Measurements from ENCODE around the gene CDHR2. TPM values are rescaled to one million over a fixed set of nuclear protein-coding genes. Genes with fewer than 3 reads are reported as not detected.

The CDHR2 gene
- total RNA-seq, 1 experiment from 2014 or later, result 0.10 TPM

DNA sequence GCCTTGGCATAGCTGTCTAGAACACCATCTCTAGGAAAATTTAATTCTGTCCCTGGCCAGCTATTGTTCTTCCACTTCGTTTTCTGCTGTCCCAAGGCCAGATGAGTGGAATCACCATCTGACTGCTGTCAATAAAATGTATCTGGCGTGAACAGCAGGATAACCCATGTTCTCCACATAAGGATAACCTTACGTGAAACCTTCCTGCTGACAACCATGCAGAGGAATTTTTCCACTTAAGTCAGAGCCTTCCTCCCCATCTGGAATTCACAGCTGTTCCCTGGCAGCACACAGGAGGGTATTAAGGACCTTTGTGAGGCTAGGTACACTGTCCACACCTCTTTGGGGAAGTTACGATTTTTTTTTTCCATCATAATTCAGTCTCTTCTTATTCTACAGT lies 40.5 kb upstream of the CDHR2 start:
- no peaks in the 10 kb centered on the region for H3K4me1 ChIP-seq (ENCODE audit: control insufficient read depth in 1 of 2, insufficient read depth in 2 of 2, low read length in 2 of 2)
- H3K79me2 ChIP-seq (ENCODE audit: insufficient read depth, low read length), result no peaks in the 10 kb centered on the region
- H3K9me2 ChIP-seq (ENCODE audit: insufficient read depth), result no peaks in the 10 kb centered on the region
- DNase-seq (ENCODE audit: low read depth, low spot score) (no peak), ATAC-seq (no peak)
- ChIA-PET CTCF (no interaction called here), POLR2A (no interaction called here), RAD21 (ENCODE audit: low non-redundant PET in 1 of 2, low total read pairs in 2 of 2, uncharacterized antibody in 2 of 2, unreplicated experiment in 2 of 2) (no interaction called here)
- H2AFZ ChIP-seq (ENCODE audit: low read depth, low read length, poor library complexity, severe bottlenecking), result no peak overlapping the region
- no peaks in the 10 kb centered on the region for H3K27me3 ChIP-seq (ENCODE audit: insufficient read depth, low read length)
- intact Hi-C loops (cut with micrococcal nuclease), result no loop called here
- no peaks in the 10 kb centered on the region for H4K20me1 ChIP-seq (ENCODE audit: insufficient read depth)
- H3K4me3 ChIP-seq (replicated peaks in 1 of 2; ENCODE audit: low read depth in 1 of 2, low read length in 2 of 2), result no peak overlapping the region
- BruUV-seq (replicated peaks), result no TSS peak
- H3K4me2 ChIP-seq (ENCODE audit: low read length), result no peak overlapping the region
- no peak for TF ChIP-seq ATF3 (IDR thresholded peaks at IDR 0.05)
- no peak for TF ChIP-seq EZH2 (IDR thresholded peaks at IDR 0.05)
- TF ChIP-seq ZNF274 (IDR thresholded peaks at IDR 0.05; ENCODE audit: low read depth, low read length), result no peak
- TF ChIP-seq JUND (IDR thresholded peaks at IDR 0.05), result no peak
- no peak for TF ChIP-seq SRF (IDR thresholded peaks at IDR 0.05; ENCODE audit: low read depth)
- TF ChIP-seq RAD21 (IDR thresholded peaks at IDR 0.05; ENCODE audit: low read depth), result no peak
- TF ChIP-seq, protein P1, sequence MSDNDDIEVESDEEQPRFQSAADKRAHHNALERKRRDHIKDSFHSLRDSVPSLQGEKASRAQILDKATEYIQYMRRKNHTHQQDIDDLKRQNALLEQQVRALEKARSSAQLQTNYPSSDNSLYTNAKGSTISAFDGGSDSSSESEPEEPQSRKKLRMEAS (IDR thresholded peaks at IDR 0.05), result no peak
- no peak for TF ChIP-seq EZH2phosphoT487 (IDR thresholded peaks at IDR 0.05; ENCODE audit: borderline replicate concordance)
- no peaks in the 10 kb centered on the region for H3K9me3 ChIP-seq (ENCODE audit: control insufficient read depth in 1 of 2, insufficient read depth in 1 of 2, low read depth in 1 of 2, low read length in 2 of 2)
- no peak overlapping the region for H3K9ac ChIP-seq (ENCODE audit: low read length)
- H3K36me3 ChIP-seq (ENCODE audit: control insufficient read depth in 1 of 2, insufficient read depth in 2 of 2, low read length in 2 of 2), result peaks cover 14 to 35% of the 10 kb centered on the region in 2 experiments; a peak in 3 of 4 replicates
- no peak overlapping the region for H3K27ac ChIP-seq (ENCODE audit: low read depth, low read length)

GRCh38 chr5:176513788-176514187 lies 35.4 kb upstream of the CDHR2 start:
- BruUV-seq (replicated peaks), result no TSS peak
- no peak overlapping the region for H2AFZ ChIP-seq (ENCODE audit: low read depth, low read length, poor library complexity, severe bottlenecking)
- no peaks in the 10 kb centered on the region for H3K27me3 ChIP-seq (ENCODE audit: insufficient read depth, low read length)
- DNase-seq (ENCODE audit: low read depth, low spot score) (no peak), ATAC-seq (no peak)
- H3K79me2 ChIP-seq (ENCODE audit: insufficient read depth, low read length), result no peaks in the 10 kb centered on the region
- TF ChIP-seq EGR1 (IDR thresholded peaks at IDR 0.05; ENCODE audit: low read depth) (no peak), POLR2AphosphoS5 (IDR thresholded peaks at IDR 0.05; ENCODE audit: low read depth, low read length) (no peak), EZH2phosphoT487 (IDR thresholded peaks at IDR 0.05; ENCODE audit: borderline replicate concordance) (no peak), EZH2 (IDR thresholded peaks at IDR 0.05) (no peak), SP1 (IDR thresholded peaks at IDR 0.05; ENCODE audit: low read depth) (no peak), TCF7L2 (IDR thresholded peaks at IDR 0.05; ENCODE audit: borderline replicate concordance, extremely low read depth, insufficient read depth, insufficient read length) (no peak), FOSL1 (IDR thresholded peaks at IDR 0.05; ENCODE audit: low read depth) (no peak), RAD21 (IDR thresholded peaks at IDR 0.05; ENCODE audit: low read depth) (no peak), SRF (IDR thresholded peaks at IDR 0.05; ENCODE audit: low read depth) (no peak), ATF3 (IDR thresholded peaks at IDR 0.05) (no peak)
- TF ChIP-seq, protein P2, sequence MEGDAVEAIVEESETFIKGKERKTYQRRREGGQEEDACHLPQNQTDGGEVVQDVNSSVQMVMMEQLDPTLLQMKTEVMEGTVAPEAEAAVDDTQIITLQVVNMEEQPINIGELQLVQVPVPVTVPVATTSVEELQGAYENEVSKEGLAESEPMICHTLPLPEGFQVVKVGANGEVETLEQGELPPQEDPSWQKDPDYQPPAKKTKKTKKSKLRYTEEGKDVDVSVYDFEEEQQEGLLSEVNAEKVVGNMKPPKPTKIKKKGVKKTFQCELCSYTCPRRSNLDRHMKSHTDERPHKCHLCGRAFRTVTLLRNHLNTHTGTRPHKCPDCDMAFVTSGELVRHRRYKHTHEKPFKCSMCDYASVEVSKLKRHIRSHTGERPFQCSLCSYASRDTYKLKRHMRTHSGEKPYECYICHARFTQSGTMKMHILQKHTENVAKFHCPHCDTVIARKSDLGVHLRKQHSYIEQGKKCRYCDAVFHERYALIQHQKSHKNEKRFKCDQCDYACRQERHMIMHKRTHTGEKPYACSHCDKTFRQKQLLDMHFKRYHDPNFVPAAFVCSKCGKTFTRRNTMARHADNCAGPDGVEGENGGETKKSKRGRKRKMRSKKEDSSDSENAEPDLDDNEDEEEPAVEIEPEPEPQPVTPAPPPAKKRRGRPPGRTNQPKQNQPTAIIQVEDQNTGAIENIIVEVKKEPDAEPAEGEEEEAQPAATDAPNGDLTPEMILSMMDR (IDR thresholded peaks at IDR 0.05 in 2 of 3, conservative IDR thresholded peaks at IDR 0.05 in 1 of 3; ENCODE audit: borderline replicate concordance in 1 of 3, insufficient read depth in 1 of 3, low read depth in 2 of 3, low read length in 2 of 3), result no peak
- TF ChIP-seq, protein P3, sequence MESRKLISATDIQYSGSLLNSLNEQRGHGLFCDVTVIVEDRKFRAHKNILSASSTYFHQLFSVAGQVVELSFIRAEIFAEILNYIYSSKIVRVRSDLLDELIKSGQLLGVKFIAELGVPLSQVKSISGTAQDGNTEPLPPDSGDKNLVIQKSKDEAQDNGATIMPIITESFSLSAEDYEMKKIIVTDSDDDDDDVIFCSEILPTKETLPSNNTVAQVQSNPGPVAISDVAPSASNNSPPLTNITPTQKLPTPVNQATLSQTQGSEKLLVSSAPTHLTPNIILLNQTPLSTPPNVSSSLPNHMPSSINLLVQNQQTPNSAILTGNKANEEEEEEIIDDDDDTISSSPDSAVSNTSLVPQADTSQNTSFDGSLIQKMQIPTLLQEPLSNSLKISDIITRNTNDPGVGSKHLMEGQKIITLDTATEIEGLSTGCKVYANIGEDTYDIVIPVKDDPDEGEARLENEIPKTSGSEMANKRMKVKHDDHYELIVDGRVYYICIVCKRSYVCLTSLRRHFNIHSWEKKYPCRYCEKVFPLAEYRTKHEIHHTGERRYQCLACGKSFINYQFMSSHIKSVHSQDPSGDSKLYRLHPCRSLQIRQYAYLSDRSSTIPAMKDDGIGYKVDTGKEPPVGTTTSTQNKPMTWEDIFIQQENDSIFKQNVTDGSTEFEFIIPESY (IDR thresholded peaks at IDR 0.05; ENCODE audit: extremely low read depth, insufficient replicate concordance, low read length), result no peak
- ChIA-PET POLR2A (no interaction called here), RAD21 (ENCODE audit: low non-redundant PET in 1 of 2, low total read pairs in 2 of 2, uncharacterized antibody in 2 of 2, unreplicated experiment in 2 of 2) (no interaction called here), CTCF (no interaction called here)
- H3K4me1 ChIP-seq (ENCODE audit: control insufficient read depth in 1 of 2, insufficient read depth in 2 of 2, low read length in 2 of 2), result no peaks in the 10 kb centered on the region
- H3K4me3 ChIP-seq (replicated peaks in 1 of 2; ENCODE audit: low read depth in 1 of 2, low read length in 2 of 2), result no peak overlapping the region
- no peak overlapping the region for H3K9ac ChIP-seq (ENCODE audit: low read length)
- intact Hi-C loops (cut with micrococcal nuclease), result no loop called here
- H3K36me3 ChIP-seq (ENCODE audit: control insufficient read depth in 1 of 2, insufficient read depth in 2 of 2, low read length in 2 of 2), result peaks cover 0 to 6% of the 10 kb centered on the region in 2 experiments; a peak in 2 of 4 replicates
- H4K20me1 ChIP-seq (ENCODE audit: insufficient read depth), result no peaks in the 10 kb centered on the region
- no peaks in the 10 kb centered on the region for H3K9me3 ChIP-seq (ENCODE audit: control insufficient read depth in 1 of 2, insufficient read depth in 1 of 2, low read depth in 1 of 2, low read length in 2 of 2)
- no peaks in the 10 kb centered on the region for H3K9me2 ChIP-seq (ENCODE audit: insufficient read depth)
- H3K27ac ChIP-seq (ENCODE audit: low read depth, low read length), result no peak overlapping the region
- H3K4me2 ChIP-seq (ENCODE audit: low read length), result no peak overlapping the region

Measured in HCT116 (cell line).